MCF 10A (cell line): ENCODE data around the gene PCTP. TPM values are rescaled to one million over a fixed set of nuclear protein-coding genes. Genes with fewer than 3 reads are reported as not detected.

Experiments
- BruUV-seq: library from RNA; stranded (reverse); fragments of 400-500 nt; replicated peaks from 2 replicates; lab custom pipeline; 2021; lab: Mats Ljungman, UMichigan
- CTCF ChIA-PET: fragments of 300-600 bp; sonication (Branson Sonifier 250); formaldehyde crosslinking; extraction: SDS; loops from one replicate; lab custom pipeline; 2021; ENCODE audit warnings: antibody characterized with exemption, inconsistent platforms; lab: Yijun Ruan, JAX
- POLR2A ChIA-PET: fragments of 300-600, 350-650 bp; sonication (Branson Sonifier 250); formaldehyde crosslinking; extraction: SDS; loops from one replicate; lab custom pipeline; 2020; ENCODE audit warnings: antibody characterized with exemption, inconsistent platforms; lab: Yijun Ruan, JAX
- DNase-seq: peaks from one replicate; pipeline ENCODE4 v3.0.0-alpha.2; 2018; ENCODE audit not compliant: unreplicated experiment
- H3K27ac Mint-ChIP-seq: one replicate; pipeline ENCODE4 v1.8.0; 2022; ENCODE audit warnings: mild to moderate bottlenecking, low read depth, mixed read lengths; ENCODE audit not compliant: unreplicated experiment
- H3K27me3 Mint-ChIP-seq: one replicate; pipeline ENCODE4 v1.8.0; 2022; ENCODE audit warnings: mixed read lengths; ENCODE audit not compliant: insufficient read depth, unreplicated experiment
- H3K36me3 Mint-ChIP-seq: one replicate; pipeline ENCODE4 v1.8.0; 2022; ENCODE audit warnings: mild to moderate bottlenecking, moderate library complexity, mixed read lengths; ENCODE audit not compliant: insufficient read depth, unreplicated experiment
- H3K4me1 Mint-ChIP-seq: one replicate; pipeline ENCODE4 v1.8.0; 2022; ENCODE audit warnings: mixed read lengths; ENCODE audit not compliant: insufficient read depth, unreplicated experiment
- H3K4me3 Mint-ChIP-seq: one replicate; pipeline ENCODE4 v1.8.0; 2022; ENCODE audit warnings: mild to moderate bottlenecking, moderate library complexity, mixed read lengths; ENCODE audit not compliant: unreplicated experiment
- H3K9me3 Mint-ChIP-seq: one replicate; pipeline ENCODE4 v1.8.0; 2022; ENCODE audit warnings: mixed read lengths; ENCODE audit not compliant: unreplicated experiment
- CTCF ChIP-seq: fragments of 200-600 bp; IDR thresholded peaks from one replicate; pipeline ENCODE4 v1.8.0; 2022; ENCODE audit warnings: antibody characterized with exemption, mild to moderate bottlenecking; ENCODE audit not compliant: unreplicated experiment
- intact Hi-C: fragments of 100-400 bp; cut with micrococcal nuclease; formaldehyde crosslinking; loops from 2 replicates; pipeline ENCODE4 v1.14.1; 2022
- total RNA-seq: library from RNA; stranded (reverse); gene quantifications from 2 replicates; pipeline ENCODE4 v1.2.3, GENCODE V29; 2022

Gene PCTP
- total RNA-seq, 1 experiment from 2014 or later, result 10.2 TPM

GRCh38 chr17:55811536-55811935 is 60.7 kb downstream of the PCTP start:
- Mint-ChIP-seq H3K4me3 (no peak overlapping the region), H3K36me3 (no peaks in the 10 kb centered on the region), H3K4me1 (peaks cover 12% of the 10 kb centered on the region), H3K9me3 (no peaks in the 10 kb centered on the region), H3K27me3 (no peaks in the 10 kb centered on the region), H3K27ac (no peak overlapping the region)
- peak; percentile 39 for DNase-seq
- ChIA-PET POLR2A (no interaction called here), CTCF (no interaction called here)
- intact Hi-C loops, result no loop called here
- TF ChIP-seq CTCF, result no peak
- BruUV-seq, result no TSS peak

- DNase-seq, result no peak
- Mint-ChIP-seq H3K27me3 (no peaks in the 10 kb centered on the region), H3K9me3 (no peaks in the 10 kb centered on the region), H3K4me1 (peaks cover 12% of the 10 kb centered on the region), H3K36me3 (no peaks in the 10 kb centered on the region), H3K27ac (no peak overlapping the region), H3K4me3 (no peak overlapping the region)
- TF ChIP-seq CTCF, result no peak
- CTCF ChIA-PET, result no interaction called here
- POLR2A ChIA-PET, result no interaction called here
- no TSS peak for BruUV-seq
- intact Hi-C loops, result no loop called here
These were observed 61.5 kb downstream of the PCTP start for GRCh38 chr17:55812323-55812722.

- Mint-ChIP-seq H3K27me3 (no peaks in the 10 kb centered on the region), H3K4me1 (peaks cover 12% of the 10 kb centered on the region), H3K27ac (no peak overlapping the region), H3K9me3 (no peaks in the 10 kb centered on the region), H3K36me3 (no peaks in the 10 kb centered on the region), H3K4me3 (no peak overlapping the region)
- ChIA-PET POLR2A (no interaction called here), CTCF (interaction anchor here (0.5 to 0.7 kb wide), 3 partner anchors 11 to 302 kb away, joined by 3 read pairs; no protein-coding TSS in a partner anchor)
- BruUV-seq, result no TSS peak
- intact Hi-C loops, result no loop called here
- no peak for DNase-seq
- TF ChIP-seq CTCF, result no peak
These were observed 63.1 kb downstream of the PCTP start for GRCh38 chr17:55813944-55814343.

- Mint-ChIP-seq H3K9me3 (no peaks in the 10 kb centered on the region), H3K27me3 (no peaks in the 10 kb centered on the region), H3K4me3 (no peak overlapping the region), H3K27ac (no peak overlapping the region), H3K36me3 (no peaks in the 10 kb centered on the region), H3K4me1 (peaks cover 12% of the 10 kb centered on the region)
- no TSS peak for BruUV-seq
- ChIA-PET CTCF (interaction anchor here (0.5 to 0.7 kb wide), 2 partner anchors 10 to 286 kb away, joined by 3 read pairs; no protein-coding TSS in a partner anchor), POLR2A (no interaction called here)
- no peak for TF ChIP-seq CTCF
- intact Hi-C loops, result no loop called here
- peak; percentile 56 for DNase-seq
These were observed 63.5 kb downstream of the PCTP start for GRCh38 chr17:55814377-55814776.
